IMR-90 (cell line): ENCODE measurements around the gene CYP27B1. TPM values are rescaled to one million over a fixed set of nuclear protein-coding genes. Genes with fewer than 3 reads are reported as not detected.

ENCODE experiments used
- ATAC-seq: fragments of 200-7000 bp; cut with Tn5 transposase; 2 replicates; pipeline ENCODE4 v1.9.1; 2020; ENCODE audit warnings: low read depth, mild to moderate bottlenecking, moderate library complexity
- BruUV-seq: library from RNA; stranded (reverse); fragments of 400-500 nt; replicated peaks from 2 replicates; lab custom pipeline; 2021; lab: Mats Ljungman, UMichigan
- CTCF ChIA-PET: fragments of 300-600 bp; formaldehyde crosslinking; extraction: SDS; loops from one replicate; lab custom pipeline; 2021; ENCODE audit warnings: antibody characterized with exemption; lab: Yijun Ruan, JAX
- POLR2A ChIA-PET: fragments of 300-600 bp; sonication (Branson Sonifier 250); formaldehyde crosslinking; loops from one replicate; lab custom pipeline; 2022; ENCODE audit warnings: antibody characterized with exemption; ENCODE audit not compliant: unreplicated experiment; lab: Charles Lee
- DNase-seq: peaks from one replicate; pipeline ENCODE4 v3.0.0; 2013
- H2AFZ ChIP-seq: replicated peaks from 2 replicates; pipeline ENCODE3; 2013; ENCODE audit warnings: low read length, mild to moderate bottlenecking; ENCODE audit not compliant: poor library complexity
- H2AK5ac ChIP-seq: 2 replicates; pipeline ENCODE4 v1.6.1; 2013; ENCODE audit warnings: low read depth, low read length, inconsistent platforms
- H2AK9ac ChIP-seq: replicated peaks from 2 replicates; pipeline ENCODE3; 2013; ENCODE audit warnings: mild to moderate bottlenecking, low read depth, low read length, moderate library complexity; ENCODE audit not compliant: poor library complexity
- H2BK120ac ChIP-seq: 2 replicates; pipeline ENCODE4 v1.6.1; 2013; ENCODE audit warnings: low read depth, low read length, inconsistent platforms
- H2BK15ac ChIP-seq: 3 replicates; pipeline ENCODE4 v1.6.1; 2013; ENCODE audit warnings: low read depth, low read length, inconsistent platforms
- H2BK20ac ChIP-seq: 2 replicates; pipeline ENCODE4 v1.6.1; 2013; ENCODE audit warnings: low read depth, mild to moderate bottlenecking, inconsistent platforms, low read length, moderate library complexity
- H2BK5ac ChIP-seq: 2 replicates; pipeline ENCODE4 v1.6.1; 2013; ENCODE audit warnings: mild to moderate bottlenecking, low read depth, low read length, inconsistent platforms; ENCODE audit not compliant: poor library complexity, severe bottlenecking
- H3K14ac ChIP-seq: replicated peaks from 2 replicates; pipeline ENCODE4 v1.6.1; 2013; ENCODE audit warnings: low read depth, low read length, inconsistent platforms
- H3K18ac ChIP-seq: 2 replicates; pipeline ENCODE4 v1.6.1; 2013; ENCODE audit warnings: low read depth, low read length, control low read depth
- H3K23ac ChIP-seq: 2 replicates; pipeline ENCODE4 v1.6.1; 2013; ENCODE audit warnings: low read depth, low read length, inconsistent platforms
- H3K27ac ChIP-seq: 2 replicates; pipeline ENCODE4 v1.5.1; 2013; ENCODE audit warnings: mild to moderate bottlenecking, control low read depth, low read length; ENCODE audit not compliant: insufficient read depth
- H3K27me3 ChIP-seq: 2 replicates; pipeline ENCODE4 v1.6.1; 2013; ENCODE audit warnings: low read length; ENCODE audit not compliant: control insufficient read depth, insufficient read depth
- H3K36me3 ChIP-seq: 2 replicates; pipeline ENCODE4 v1.6.1; 2013; ENCODE audit warnings: low read length, mixed read lengths; ENCODE audit not compliant: control insufficient read depth, insufficient read depth
- H3K4ac ChIP-seq: 2 replicates; pipeline ENCODE4 v1.6.1; 2013; ENCODE audit warnings: low read depth, low read length, inconsistent platforms
- H3K4me1 ChIP-seq: 2 replicates; pipeline ENCODE4 v1.6.1; 2013; ENCODE audit warnings: low read length, mixed read lengths; ENCODE audit not compliant: control insufficient read depth, insufficient read depth
- H3K4me2 ChIP-seq: 2 replicates; pipeline ENCODE4 v1.6.1; 2013; ENCODE audit warnings: low read depth, mild to moderate bottlenecking, control low read depth, low read length, moderate library complexity
- H3K4me3 ChIP-seq: 2 replicates; pipeline ENCODE4 v1.5.1; 2013; ENCODE audit warnings: low read depth, mild to moderate bottlenecking, control low read depth, low read length, moderate library complexity; ENCODE audit not compliant: insufficient read depth
- H3K56ac ChIP-seq: 2 replicates; pipeline ENCODE4 v1.6.1; 2013; ENCODE audit warnings: low read length, inconsistent platforms; ENCODE audit not compliant: insufficient read depth; ENCODE audit errors: extremely low read depth
- H3K79me1 ChIP-seq, 2 experiments: 2 replicates each; pipeline ENCODE4 v1.6.1; 2013; ENCODE audit warnings: low read length in 2 of 2, inconsistent platforms in 1 of 2, low read depth in 1 of 2
- H3K9ac ChIP-seq: 2 replicates; pipeline ENCODE4 v1.6.1; 2013; ENCODE audit warnings: low read depth, low read length, control low read depth
- H3K9me1 ChIP-seq: 2 replicates; pipeline ENCODE4 v1.6.1; 2013; ENCODE audit warnings: low read length, inconsistent platforms; ENCODE audit not compliant: insufficient read depth
- H3K9me3 ChIP-seq: 2 replicates; pipeline ENCODE4 v1.6.1; 2013; ENCODE audit warnings: low read length; ENCODE audit not compliant: control insufficient read depth, insufficient read depth
- H4K20me1 ChIP-seq: 2 replicates; pipeline ENCODE4 v1.6.1; 2013; ENCODE audit warnings: low read length, inconsistent platforms; ENCODE audit not compliant: insufficient read depth
- H4K5ac ChIP-seq: 2 replicates; pipeline ENCODE4 v1.6.1; 2013; ENCODE audit warnings: mild to moderate bottlenecking, low read depth, low read length, control low read depth
- H4K8ac ChIP-seq, 2 experiments: 2 replicates each; pipeline ENCODE4 v1.6.1; 2013; ENCODE audit warnings: low read depth in 2 of 2, low read length in 2 of 2, control low read depth in 1 of 2, inconsistent platforms in 1 of 2
- H4K91ac ChIP-seq: 2 replicates; pipeline ENCODE4 v1.6.1; 2013; ENCODE audit warnings: low read depth, low read length, inconsistent platforms; ENCODE audit not compliant: insufficient read depth
- BHLHE40 ChIP-seq: fragments of 150-350 bp; IDR thresholded peaks from 2 replicates; pipeline ENCODE4 v1.6.1; 2016; ENCODE audit warnings: mild to moderate bottlenecking, low read depth, low read length
- CEBPB ChIP-seq: IDR thresholded peaks from 2 replicates; pipeline ENCODE4 v1.6.1; 2012; ENCODE audit warnings: low read depth, low read length, improper control_type of control experiment
- CHD1 ChIP-seq: IDR thresholded peaks from 2 replicates; pipeline ENCODE4 v1.6.1; 2012; ENCODE audit warnings: low read depth, low read length, improper control_type of control experiment
- CTCF ChIP-seq: conservative IDR thresholded peaks from 2 replicates; pipeline ENCODE4 v1.5.1; 2012; ENCODE audit warnings: mild to moderate bottlenecking, low read depth, low read length, improper control_type of control experiment
- FOS ChIP-seq: fragments of 150-350 bp; IDR thresholded peaks from 2 replicates; pipeline ENCODE4 v1.6.1; 2016; ENCODE audit warnings: low read depth, low read length
- MAFK ChIP-seq: IDR thresholded peaks from 2 replicates; pipeline ENCODE4 v1.6.1; 2012; ENCODE audit warnings: low read depth, low read length, improper control_type of control experiment
- MAZ ChIP-seq: IDR thresholded peaks from 2 replicates; pipeline ENCODE4 v1.6.1; 2012; ENCODE audit warnings: low read depth, mild to moderate bottlenecking, low read length, improper control_type of control experiment, moderate library complexity, borderline replicate concordance
- MXI1 ChIP-seq: IDR thresholded peaks from 2 replicates; pipeline ENCODE4 v1.6.1; 2012; ENCODE audit warnings: low read depth, mild to moderate bottlenecking, low read length, moderate library complexity, borderline replicate concordance
- NFE2L2 ChIP-seq: fragments of 150-350 bp; IDR thresholded peaks from 2 replicates; pipeline ENCODE4 v1.6.1; 2016; ENCODE audit warnings: low read depth, mild to moderate bottlenecking, low read length
- POLR2A ChIP-seq: IDR thresholded peaks from 2 replicates; pipeline ENCODE4 v1.6.1; 2012; ENCODE audit warnings: mild to moderate bottlenecking, low read depth, low read length
- RAD21 ChIP-seq: IDR thresholded peaks from 2 replicates; pipeline ENCODE4 v1.6.1; 2012; ENCODE audit warnings: low read length, improper control_type of control experiment
- RCOR1 ChIP-seq: IDR thresholded peaks from 2 replicates; pipeline ENCODE4 v1.6.1; 2012; ENCODE audit warnings: mild to moderate bottlenecking, low read length, improper control_type of control experiment; ENCODE audit not compliant: insufficient replicate concordance
- RFX5 ChIP-seq: IDR thresholded peaks from 2 replicates; pipeline ENCODE4 v1.8.0; 2012; ENCODE audit warnings: low read depth, mild to moderate bottlenecking, low read length, moderate library complexity
- SMC3 ChIP-seq: fragments of 150-350 bp; IDR thresholded peaks from 2 replicates; pipeline ENCODE4 v1.6.1; 2016; ENCODE audit warnings: low read depth, mild to moderate bottlenecking, antibody characterized with exemption, low read length, moderate library complexity
- WGBS, 2 experiments: methylation state at CpG; one replicate each; pipeline versions ENCODE4 v1.1.5 to v1.1.7; 2013; ENCODE audit warnings: missing lambda C conversion rate in 2 of 2; ENCODE audit not compliant: insufficient read length in 1 of 2; ENCODE audit errors: extremely low coverage in 2 of 2; 5-methylcytosine and 5-hydroxymethylcytosine counted together
- dilution Hi-C: fragments of 300-500 bp; cut with HindIII; formaldehyde crosslinking; loops from one replicate; pipeline ENCODE4 v1.14.3; 2018; ENCODE audit warnings: low sequenced_read_pairs; ENCODE audit not compliant: unreplicated experiment
- in situ Hi-C: fragments of 300-500 bp; cut with MboI; formaldehyde crosslinking; loops from 3 replicates; pipeline ENCODE4 v1.14.3; 2019; ENCODE audit warnings: low sequenced_read_pairs, inconsistent platforms, mixed read lengths
- intact Hi-C: fragments of 100-400 bp; cut with micrococcal nuclease; formaldehyde crosslinking; loops from 2 replicates; pipeline ENCODE4 v1.10.0; 2022
- polyA plus RNA-seq, 3 experiments: library from polyadenylated mRNA; depleted of rRNA; stranded (reverse); fragments of >200 nt; gene quantifications; 2 replicates each; pipeline ENCODE4 v1.2.3, GENCODE V29; 2012; ENCODE audit warnings: low replicate concordance in 1 of 3
- total RNA-seq: library from RNA; depleted of rRNA; stranded (reverse); fragments of >200 nt; gene quantifications from 2 replicates; pipeline ENCODE4 v1.2.3, GENCODE V29; 2012
- TF ChIP-seq, protein P1 (sequence below): fragments of 150-350 bp; IDR thresholded peaks from 2 replicates; pipeline ENCODE4 v1.6.1; 2017; ENCODE audit warnings: mild to moderate bottlenecking, antibody characterized with exemption, low read length, low read depth
- TF ChIP-seq, protein P2 (sequence below): fragments of 150-350 bp; IDR thresholded peaks from 2 replicates; pipeline ENCODE4 v1.6.1; 2016; ENCODE audit warnings: low read depth, mild to moderate bottlenecking, low read length, moderate library complexity, borderline replicate concordance

Gene CYP27B1
- total and polyA plus RNA-seq, 2 of the 4 experiments (the other 2 are of a cell fraction) = 0.36 to 1.3 TPM

GRCh38 chr12:57802607-57803006 is 35.7 kb upstream of the CYP27B1 start:
- no CpG with 5 or more reads among the region's 1 CpG for WGBS, 2 experiments
- Histone ChIP-seq H3K27me3 (no peaks in the 10 kb centered on the region), H3K9me1 (0 out of 2 replicates have a peak, but pooled peaks cover 2% of the 10 kb centered on the region), H3K79me1 (0 out of 4 replicates have a peak, but pooled peaks cover 0 to 3% of the 10 kb centered on the region in 2 experiments), H3K36me3 (peaks cover 43% of the 10 kb centered on the region), H3K14ac (no peak overlapping the region), H4K8ac (no peak overlapping the region), H2AK5ac (no peak overlapping the region), H3K23ac (no peak overlapping the region), H4K5ac (no peak overlapping the region), H2BK20ac (no peak overlapping the region), H3K9ac (no peak overlapping the region), H2AFZ (no peak overlapping the region), H3K4me2 (no peak overlapping the region), H2BK120ac (no peak overlapping the region), H2BK15ac (no peak overlapping the region), H3K4me1 (no peaks in the 10 kb centered on the region), H3K56ac (no peak overlapping the region), H3K18ac (no peak overlapping the region), H3K4me3 (no peak overlapping the region), H4K20me1 (no peaks in the 10 kb centered on the region; the same call in 1 of the 2 replicates), H3K9me3 (no peaks in the 10 kb centered on the region), H2AK9ac (no peak overlapping the region), H2BK5ac (no peak overlapping the region), H3K27ac (no peak overlapping the region), H4K91ac (no peak overlapping the region), H3K4ac (no peak overlapping the region)
- DNase-seq (no peak), ATAC-seq (no peak)
- POLR2A ChIA-PET = no interaction called here
- in situ Hi-C loops (no loop called here), intact Hi-C loops (loop anchor here (1.0 kb wide), 1 partner anchor 103 kb away; no protein-coding TSS in a partner anchor), dilution Hi-C loops (no loop called here)
- BruUV-seq = no TSS peak
- CTCF ChIA-PET = interaction anchor here (0.7 to 2.2 kb wide), 11 partner anchors 8 to 105 kb away, joined by 3 to 13 read pairs (median 3); partner anchors contain the start of genes AVIL and TSFM
- no peak for TF ChIP-seq RCOR1
- no peak for TF ChIP-seq CTCF
- TF ChIP-seq FOS = no peak
- no peak for TF ChIP-seq MAZ
- no peak for TF ChIP-seq RFX5
- TF ChIP-seq MAFK = no peak
- no peak for TF ChIP-seq BHLHE40
- TF ChIP-seq CHD1 = no peak
- TF ChIP-seq, protein P1, sequence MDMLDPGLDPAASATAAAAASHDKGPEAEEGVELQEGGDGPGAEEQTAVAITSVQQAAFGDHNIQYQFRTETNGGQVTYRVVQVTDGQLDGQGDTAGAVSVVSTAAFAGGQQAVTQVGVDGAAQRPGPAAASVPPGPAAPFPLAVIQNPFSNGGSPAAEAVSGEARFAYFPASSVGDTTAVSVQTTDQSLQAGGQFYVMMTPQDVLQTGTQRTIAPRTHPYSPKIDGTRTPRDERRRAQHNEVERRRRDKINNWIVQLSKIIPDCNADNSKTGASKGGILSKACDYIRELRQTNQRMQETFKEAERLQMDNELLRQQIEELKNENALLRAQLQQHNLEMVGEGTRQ = no peak
- TF ChIP-seq SMC3 = no peak
- no peak for TF ChIP-seq RAD21
- no peak for TF ChIP-seq NFE2L2
- no peak for TF ChIP-seq POLR2A
- TF ChIP-seq, protein P2, sequence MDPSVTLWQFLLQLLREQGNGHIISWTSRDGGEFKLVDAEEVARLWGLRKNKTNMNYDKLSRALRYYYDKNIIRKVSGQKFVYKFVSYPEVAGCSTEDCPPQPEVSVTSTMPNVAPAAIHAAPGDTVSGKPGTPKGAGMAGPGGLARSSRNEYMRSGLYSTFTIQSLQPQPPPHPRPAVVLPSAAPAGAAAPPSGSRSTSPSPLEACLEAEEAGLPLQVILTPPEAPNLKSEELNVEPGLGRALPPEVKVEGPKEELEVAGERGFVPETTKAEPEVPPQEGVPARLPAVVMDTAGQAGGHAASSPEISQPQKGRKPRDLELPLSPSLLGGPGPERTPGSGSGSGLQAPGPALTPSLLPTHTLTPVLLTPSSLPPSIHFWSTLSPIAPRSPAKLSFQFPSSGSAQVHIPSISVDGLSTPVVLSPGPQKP = no peak
- TF ChIP-seq CEBPB = no peak
- no peak for TF ChIP-seq MXI1
